SK-N-SH treated with all-trans-retinoic acid at 6 μM for 48 hours (cell line): Measurements from ENCODE around the gene PLAGL2.

Experiments
- ATAC-seq: fragments of 200-7000 bp; cut with Tn5 transposase; 3 replicates; pipeline ENCODE4 v1.9.1; 2020; ENCODE audit warnings: mild to moderate bottlenecking, moderate library complexity
- ARNTL ChIP-seq: fragments of 450-650 bp; formaldehyde crosslinking; IDR thresholded peaks from 2 replicates; pipeline ENCODE4 v1.5.0; 2020; ENCODE audit warnings: low read depth, mild to moderate bottlenecking, moderate library complexity, borderline replicate concordance
- BACH2 ChIP-seq: fragments of 250-450 bp; sonication (Bioruptor Pico); IDR thresholded peaks from 2 replicates; pipeline ENCODE4 v1.9.0; 2021; ENCODE audit warnings: mild to moderate bottlenecking, borderline replicate concordance
- CSDC2 ChIP-seq: fragments of 250-450 bp; sonication (Bioruptor Pico); IDR thresholded peaks from 2 replicates; pipeline ENCODE4 v1.5.0; 2020; ENCODE audit warnings: mild to moderate bottlenecking, moderate library complexity
- ESRRG ChIP-seq: fragments of 250-450 bp; sonication (Bioruptor Pico); IDR thresholded peaks from 2 replicates; pipeline ENCODE4 v1.6.1; 2021; ENCODE audit warnings: mild to moderate bottlenecking
- GLIS3 ChIP-seq: fragments of 250-450 bp; sonication (Bioruptor Pico); IDR thresholded peaks from 2 replicates; pipeline ENCODE4 v1.5.0; 2020; ENCODE audit warnings: mild to moderate bottlenecking, moderate library complexity
- ISL1 ChIP-seq: fragments of 250-450 bp; sonication (Bioruptor Pico); IDR thresholded peaks from 2 replicates; pipeline ENCODE4 v2.1.2; 2022; ENCODE audit warnings: mild to moderate bottlenecking, moderate library complexity
- OSR1 ChIP-seq: fragments of 250-450 bp; sonication (Bioruptor Pico); IDR thresholded peaks from 2 replicates; pipeline ENCODE4 v1.8.0; 2022; ENCODE audit warnings: moderate library complexity, mild to moderate bottlenecking, inconsistent platforms
- RARB ChIP-seq: fragments of 250-450 bp; sonication (Bioruptor Pico); IDR thresholded peaks from 2 replicates; pipeline ENCODE4 v1.8.0; 2021; ENCODE audit warnings: mild to moderate bottlenecking, moderate library complexity
- SNAI2 ChIP-seq: fragments of 250-450 bp; sonication (Bioruptor Pico); IDR thresholded peaks from 2 replicates; pipeline ENCODE4 v1.5.0; 2020; ENCODE audit warnings: mild to moderate bottlenecking, moderate library complexity
- TCF4 ChIP-seq: fragments of 250-450 bp; sonication (Bioruptor Pico); IDR thresholded peaks from 2 replicates; pipeline ENCODE4 v1.8.0; 2021; ENCODE audit warnings: mild to moderate bottlenecking, moderate library complexity, borderline replicate concordance
- TOX ChIP-seq: fragments of 250-450 bp; sonication (Bioruptor Pico); IDR thresholded peaks from 2 replicates; pipeline ENCODE4 v1.8.0; 2021; ENCODE audit warnings: mild to moderate bottlenecking, moderate library complexity, borderline replicate concordance
- ZC3H10 ChIP-seq: fragments of 250-450 bp; sonication (Bioruptor Pico); IDR thresholded peaks from 2 replicates; pipeline ENCODE4 v1.5.1; 2021; ENCODE audit warnings: mild to moderate bottlenecking, moderate library complexity
- ZFP30 ChIP-seq: fragments of 450-650 bp; formaldehyde crosslinking; IDR thresholded peaks from 2 replicates; pipeline ENCODE4 v1.5.0; 2022; ENCODE audit warnings: mild to moderate bottlenecking, moderate library complexity
- ZNF565 ChIP-seq: fragments of 450-650 bp; formaldehyde crosslinking; conservative IDR thresholded peaks from 2 replicates; pipeline ENCODE4 v1.5.0; 2020; ENCODE audit warnings: low read depth, mild to moderate bottlenecking, moderate library complexity
- ZNF70 ChIP-seq: fragments of 450-650 bp; formaldehyde crosslinking; IDR thresholded peaks from 2 replicates; pipeline ENCODE4 v1.5.0; 2020; ENCODE audit warnings: mild to moderate bottlenecking, moderate library complexity
- TF ChIP-seq, protein P1 (sequence below): fragments of 250-450 bp; sonication (Bioruptor Pico); IDR thresholded peaks from 2 replicates; pipeline ENCODE4 v1.8.0; 2021; ENCODE audit warnings: low read depth, mild to moderate bottlenecking, moderate library complexity, borderline replicate concordance
- TF ChIP-seq, protein P2 (sequence below): fragments of 250-450 bp; sonication (Bioruptor Pico); IDR thresholded peaks from 2 replicates; pipeline ENCODE4 v1.5.0; 2020; ENCODE audit warnings: mild to moderate bottlenecking, moderate library complexity
- TF ChIP-seq, protein P3 (sequence below): fragments of 250-450 bp; sonication (Bioruptor Pico); IDR thresholded peaks from 2 replicates; pipeline ENCODE4 v1.8.0; 2020; ENCODE audit warnings: mild to moderate bottlenecking, moderate library complexity, borderline replicate concordance
- TF ChIP-seq, protein P4 (sequence below): fragments of 250-450 bp; sonication (Bioruptor Pico); IDR thresholded peaks from 2 replicates; pipeline ENCODE4 v1.5.1; 2021; ENCODE audit warnings: mild to moderate bottlenecking, moderate library complexity

The PLAGL2 gene, protein sequence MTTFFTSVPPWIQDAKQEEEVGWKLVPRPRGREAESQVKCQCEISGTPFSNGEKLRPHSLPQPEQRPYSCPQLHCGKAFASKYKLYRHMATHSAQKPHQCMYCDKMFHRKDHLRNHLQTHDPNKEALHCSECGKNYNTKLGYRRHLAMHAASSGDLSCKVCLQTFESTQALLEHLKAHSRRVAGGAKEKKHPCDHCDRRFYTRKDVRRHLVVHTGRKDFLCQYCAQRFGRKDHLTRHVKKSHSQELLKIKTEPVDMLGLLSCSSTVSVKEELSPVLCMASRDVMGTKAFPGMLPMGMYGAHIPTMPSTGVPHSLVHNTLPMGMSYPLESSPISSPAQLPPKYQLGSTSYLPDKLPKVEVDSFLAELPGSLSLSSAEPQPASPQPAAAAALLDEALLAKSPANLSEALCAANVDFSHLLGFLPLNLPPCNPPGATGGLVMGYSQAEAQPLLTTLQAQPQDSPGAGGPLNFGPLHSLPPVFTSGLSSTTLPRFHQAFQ

DNA sequence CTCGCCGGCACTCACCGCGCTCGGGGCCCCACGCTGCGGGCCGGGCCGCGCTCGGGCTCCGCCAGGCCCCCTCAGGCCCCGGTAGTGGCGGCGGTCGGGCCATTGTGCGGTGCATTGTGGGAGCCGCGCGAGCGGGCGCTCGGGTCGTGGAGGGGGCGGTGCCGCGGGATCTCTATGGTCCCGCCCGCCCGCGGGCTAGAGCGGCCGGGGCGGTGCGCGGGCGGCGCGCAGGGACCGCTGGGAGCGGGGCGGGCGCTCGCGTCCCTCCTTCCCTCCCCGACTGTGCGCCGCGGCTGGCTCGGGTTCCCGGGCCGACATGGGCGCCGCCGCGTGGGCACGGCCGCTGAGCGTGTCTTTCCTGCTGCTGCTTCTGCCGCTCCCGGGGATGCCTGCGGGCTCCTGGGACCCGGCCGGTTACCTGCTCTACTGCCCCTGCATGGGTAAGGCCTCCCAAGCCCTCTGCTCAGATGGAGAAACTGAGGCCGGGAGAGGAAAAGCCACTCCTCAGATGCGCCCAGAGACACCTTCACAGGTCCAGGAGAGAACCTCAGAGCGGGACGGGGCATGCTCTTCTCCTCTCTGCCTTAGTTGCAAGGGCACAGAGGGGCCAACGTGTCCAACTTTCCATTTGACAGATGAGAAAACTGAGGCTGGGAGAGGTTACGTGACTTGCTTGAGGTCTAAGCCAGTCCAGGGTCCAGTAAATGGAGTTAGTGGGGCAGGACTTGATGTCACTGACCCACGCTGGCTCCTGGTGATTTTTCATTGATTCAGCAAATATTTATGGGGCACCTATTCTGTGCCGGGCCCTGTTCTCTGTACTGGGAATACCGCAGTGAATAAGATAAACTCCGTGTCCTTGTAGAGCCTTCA lies at the start of gene PLAGL2, which contains the start of gene POFUT1:
PLAGL2 (minus strand) TSS at position 118 of the 873 bp plus-strand sequence. CDS start 5,565 bp downstream, outside the sequence.
POFUT1 (plus strand) TSS at position 255 of the 873 bp plus-strand sequence; CDS start at position 317, 62 bp downstream.
- peak; percentile 99 for ATAC-seq
- TF ChIP-seq TOX (CRISPR knock-in tag) (no peak), BACH2 (CRISPR knock-in tag) (no peak), RARB (CRISPR knock-in tag) (no peak), ARNTL (CRISPR knock-in tag) (no peak), GLIS3 (CRISPR knock-in tag) (0 out of 2 replicates have a peak, but pooled peaks have one; percentile 32), ISL1 (CRISPR knock-in tag) (no peak), ZFP30 (CRISPR knock-in tag) (no peak), OSR1 (CRISPR knock-in tag) (no peak), ZNF70 (CRISPR knock-in tag) (0 out of 2 replicates have a peak, but pooled peaks have one; percentile 14)
- TF ChIP-seq, protein P1, sequence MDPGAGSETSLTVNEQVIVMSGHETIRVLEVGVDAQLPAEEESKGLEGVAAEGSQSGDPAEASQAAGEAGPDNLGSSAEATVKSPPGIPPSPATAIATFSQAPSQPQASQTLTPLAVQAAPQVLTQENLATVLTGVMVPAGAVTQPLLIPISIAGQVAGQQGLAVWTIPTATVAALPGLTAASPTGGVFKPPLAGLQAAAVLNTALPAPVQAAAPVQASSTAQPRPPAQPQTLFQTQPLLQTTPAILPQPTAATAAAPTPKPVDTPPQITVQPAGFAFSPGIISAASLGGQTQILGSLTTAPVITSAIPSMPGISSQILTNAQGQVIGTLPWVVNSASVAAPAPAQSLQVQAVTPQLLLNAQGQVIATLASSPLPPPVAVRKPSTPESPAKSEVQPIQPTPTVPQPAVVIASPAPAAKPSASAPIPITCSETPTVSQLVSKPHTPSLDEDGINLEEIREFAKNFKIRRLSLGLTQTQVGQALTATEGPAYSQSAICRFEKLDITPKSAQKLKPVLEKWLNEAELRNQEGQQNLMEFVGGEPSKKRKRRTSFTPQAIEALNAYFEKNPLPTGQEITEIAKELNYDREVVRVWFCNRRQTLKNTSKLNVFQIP (CRISPR knock-in tag), result no peak
- TF ChIP-seq, protein P2, sequence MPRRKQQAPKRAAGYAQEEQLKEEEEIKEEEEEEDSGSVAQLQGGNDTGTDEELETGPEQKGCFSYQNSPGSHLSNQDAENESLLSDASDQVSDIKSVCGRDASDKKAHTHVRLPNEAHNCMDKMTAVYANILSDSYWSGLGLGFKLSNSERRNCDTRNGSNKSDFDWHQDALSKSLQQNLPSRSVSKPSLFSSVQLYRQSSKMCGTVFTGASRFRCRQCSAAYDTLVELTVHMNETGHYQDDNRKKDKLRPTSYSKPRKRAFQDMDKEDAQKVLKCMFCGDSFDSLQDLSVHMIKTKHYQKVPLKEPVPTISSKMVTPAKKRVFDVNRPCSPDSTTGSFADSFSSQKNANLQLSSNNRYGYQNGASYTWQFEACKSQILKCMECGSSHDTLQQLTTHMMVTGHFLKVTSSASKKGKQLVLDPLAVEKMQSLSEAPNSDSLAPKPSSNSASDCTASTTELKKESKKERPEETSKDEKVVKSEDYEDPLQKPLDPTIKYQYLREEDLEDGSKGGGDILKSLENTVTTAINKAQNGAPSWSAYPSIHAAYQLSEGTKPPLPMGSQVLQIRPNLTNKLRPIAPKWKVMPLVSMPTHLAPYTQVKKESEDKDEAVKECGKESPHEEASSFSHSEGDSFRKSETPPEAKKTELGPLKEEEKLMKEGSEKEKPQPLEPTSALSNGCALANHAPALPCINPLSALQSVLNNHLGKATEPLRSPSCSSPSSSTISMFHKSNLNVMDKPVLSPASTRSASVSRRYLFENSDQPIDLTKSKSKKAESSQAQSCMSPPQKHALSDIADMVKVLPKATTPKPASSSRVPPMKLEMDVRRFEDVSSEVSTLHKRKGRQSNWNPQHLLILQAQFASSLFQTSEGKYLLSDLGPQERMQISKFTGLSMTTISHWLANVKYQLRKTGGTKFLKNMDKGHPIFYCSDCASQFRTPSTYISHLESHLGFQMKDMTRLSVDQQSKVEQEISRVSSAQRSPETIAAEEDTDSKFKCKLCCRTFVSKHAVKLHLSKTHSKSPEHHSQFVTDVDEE (CRISPR knock-in tag), result 0 out of 2 replicates have a peak, but pooled peaks have one; percentile 12
- TF ChIP-seq, protein P3, sequence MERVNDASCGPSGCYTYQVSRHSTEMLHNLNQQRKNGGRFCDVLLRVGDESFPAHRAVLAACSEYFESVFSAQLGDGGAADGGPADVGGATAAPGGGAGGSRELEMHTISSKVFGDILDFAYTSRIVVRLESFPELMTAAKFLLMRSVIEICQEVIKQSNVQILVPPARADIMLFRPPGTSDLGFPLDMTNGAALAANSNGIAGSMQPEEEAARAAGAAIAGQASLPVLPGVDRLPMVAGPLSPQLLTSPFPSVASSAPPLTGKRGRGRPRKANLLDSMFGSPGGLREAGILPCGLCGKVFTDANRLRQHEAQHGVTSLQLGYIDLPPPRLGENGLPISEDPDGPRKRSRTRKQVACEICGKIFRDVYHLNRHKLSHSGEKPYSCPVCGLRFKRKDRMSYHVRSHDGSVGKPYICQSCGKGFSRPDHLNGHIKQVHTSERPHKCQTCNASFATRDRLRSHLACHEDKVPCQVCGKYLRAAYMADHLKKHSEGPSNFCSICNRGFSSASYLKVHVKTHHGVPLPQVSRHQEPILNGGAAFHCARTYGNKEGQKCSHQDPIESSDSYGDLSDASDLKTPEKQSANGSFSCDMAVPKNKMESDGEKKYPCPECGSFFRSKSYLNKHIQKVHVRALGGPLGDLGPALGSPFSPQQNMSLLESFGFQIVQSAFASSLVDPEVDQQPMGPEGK, result no peak

DNA sequence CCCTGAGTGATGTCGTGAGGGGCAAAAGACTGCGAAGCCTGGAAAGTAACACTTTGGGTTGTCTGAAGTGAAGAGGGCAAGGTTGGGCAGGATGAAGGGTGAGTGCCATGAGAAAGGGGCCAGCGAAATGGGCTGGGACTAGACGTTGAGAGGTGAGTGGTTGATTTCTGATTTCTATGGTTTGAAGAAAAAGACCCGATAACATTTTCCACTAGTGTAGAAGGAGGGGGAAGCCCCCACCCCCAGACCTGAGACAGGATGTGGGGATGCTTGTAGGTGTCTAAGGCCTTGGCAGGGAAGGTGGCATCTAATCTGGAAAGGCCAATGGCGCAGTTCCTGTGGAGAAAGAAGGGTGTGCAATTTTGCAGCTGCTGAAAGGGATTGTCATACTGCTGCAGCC lies 44.6 kb upstream of the PLAGL2 start:
- no peak for ATAC-seq
- no peak for TF ChIP-seq ZNF565 (CRISPR knock-in tag)
- no peak for TF ChIP-seq ESRRG
- TF ChIP-seq ARNTL (CRISPR knock-in tag), result no peak
- TF ChIP-seq, protein P3, result no peak
- no peak for TF ChIP-seq BACH2 (CRISPR knock-in tag)
- TF ChIP-seq TCF4, result no peak
- no peak for TF ChIP-seq ZC3H10 (CRISPR knock-in tag)
- TF ChIP-seq ZNF70 (CRISPR knock-in tag), result no peak
- TF ChIP-seq, protein P4, sequence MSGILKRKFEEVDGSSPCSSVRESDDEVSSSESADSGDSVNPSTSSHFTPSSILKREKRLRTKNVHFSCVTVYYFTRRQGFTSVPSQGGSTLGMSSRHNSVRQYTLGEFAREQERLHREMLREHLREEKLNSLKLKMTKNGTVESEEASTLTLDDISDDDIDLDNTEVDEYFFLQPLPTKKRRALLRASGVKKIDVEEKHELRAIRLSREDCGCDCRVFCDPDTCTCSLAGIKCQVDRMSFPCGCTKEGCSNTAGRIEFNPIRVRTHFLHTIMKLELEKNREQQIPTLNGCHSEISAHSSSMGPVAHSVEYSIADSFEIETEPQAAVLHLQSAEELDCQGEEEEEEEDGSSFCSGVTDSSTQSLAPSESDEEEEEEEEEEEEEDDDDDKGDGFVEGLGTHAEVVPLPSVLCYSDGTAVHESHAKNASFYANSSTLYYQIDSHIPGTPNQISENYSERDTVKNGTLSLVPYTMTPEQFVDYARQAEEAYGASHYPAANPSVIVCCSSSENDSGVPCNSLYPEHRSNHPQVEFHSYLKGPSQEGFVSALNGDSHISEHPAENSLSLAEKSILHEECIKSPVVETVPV (CRISPR knock-in tag), result no peak
- TF ChIP-seq, protein P1 (CRISPR knock-in tag), result no peak
- TF ChIP-seq CSDC2, result no peak
- TF ChIP-seq SNAI2, result no peak
- TF ChIP-seq OSR1 (CRISPR knock-in tag), result no peak
- TF ChIP-seq, all 23 proteins: peak for 0
